ENCODE results near the gene TMEM117.

Gene TMEM117

GRCh38 chr12:44017216-44017615, 181.3 kb downstream of the TMEM117 start:
- no peak overlapping the region for H3K4me2 ChIP-seq (ENCODE audit: low read length)
- H3K9me3 ChIP-seq (ENCODE audit: control insufficient read depth, insufficient read depth, low read length) = no peaks in the 10 kb centered on the region
- H3K36me3 ChIP-seq (ENCODE audit: control insufficient read depth, low read length) = no peaks in the 10 kb centered on the region
- no peak overlapping the region for H3K27ac ChIP-seq (ENCODE audit: low read depth, low read length)
- no peaks in the 10 kb centered on the region for H3F3A ChIP-seq (ENCODE audit: control insufficient read depth, insufficient read depth)
- peaks cover 35% of the 10 kb centered on the region for H3K4me1 ChIP-seq (ENCODE audit: control insufficient read depth, low read length)
- H3K4me3 ChIP-seq (ENCODE audit: low read length) = no peak overlapping the region
- no peak for TF ChIP-seq CTCF (IDR thresholded peaks at IDR 0.05; ENCODE audit: low read depth, low read length, poor library complexity, severe bottlenecking)
- no peak for TF ChIP-seq EZH2phosphoT487 (IDR thresholded peaks at IDR 0.05; ENCODE audit: borderline replicate concordance, low read length)
- no peaks in the 10 kb centered on the region for H4K20me1 ChIP-seq (ENCODE audit: control insufficient read depth, insufficient read depth, low read depth, low read length)
- H3K27me3 ChIP-seq (ENCODE audit: control insufficient read depth, low read length) = no peaks in the 10 kb centered on the region
- no peaks in the 10 kb centered on the region for H3K9me2 ChIP-seq (replicated peaks; ENCODE audit: control insufficient read depth, low read length)
- H3K79me2 ChIP-seq (ENCODE audit: control insufficient read depth, low read length) = no peaks in the 10 kb centered on the region

GRCh38 chr12:44019118-44019517, 183.2 kb downstream of the TMEM117 start:
- Histone ChIP-seq H3K9me3 (ENCODE audit: control insufficient read depth, insufficient read depth, low read length) (no peaks in the 10 kb centered on the region), H3K4me3 (ENCODE audit: low read length) (no peak overlapping the region), H3K27ac (ENCODE audit: low read depth, low read length) (no peak overlapping the region), H3K9me2 (replicated peaks; ENCODE audit: control insufficient read depth, low read length) (no peaks in the 10 kb centered on the region), H3K79me2 (ENCODE audit: control insufficient read depth, low read length) (no peaks in the 10 kb centered on the region), H3K4me1 (ENCODE audit: control insufficient read depth, low read length) (peaks cover 38% of the 10 kb centered on the region), H3F3A (ENCODE audit: control insufficient read depth, insufficient read depth) (no peaks in the 10 kb centered on the region), H3K27me3 (ENCODE audit: control insufficient read depth, low read length) (no peaks in the 10 kb centered on the region), H3K36me3 (ENCODE audit: control insufficient read depth, low read length) (no peaks in the 10 kb centered on the region), H4K20me1 (ENCODE audit: control insufficient read depth, insufficient read depth, low read depth, low read length) (no peaks in the 10 kb centered on the region), H3K4me2 (ENCODE audit: low read length) (no peak overlapping the region)
- TF ChIP-seq CTCF (IDR thresholded peaks at IDR 0.05; ENCODE audit: low read depth, low read length, poor library complexity, severe bottlenecking) = no peak
- TF ChIP-seq EZH2phosphoT487 (IDR thresholded peaks at IDR 0.05; ENCODE audit: borderline replicate concordance, low read length) = no peak

- TF ChIP-seq EZH2phosphoT487 (IDR thresholded peaks at IDR 0.05; ENCODE audit: borderline replicate concordance, low read length) (no peak), CTCF (IDR thresholded peaks at IDR 0.05; ENCODE audit: low read depth, low read length, poor library complexity, severe bottlenecking) (no peak)
These were observed 184.7 kb downstream of the TMEM117 start for GRCh38 chr12:44020555-44020954.

More at GRCh38 chr12:44020555-44020954, 184.7 kb downstream of the TMEM117 start:
- H3K9me3 ChIP-seq (ENCODE audit: control insufficient read depth, insufficient read depth, low read length) = no peaks in the 10 kb centered on the region
- peak overlapping the region; percentile 66 for H3K4me2 ChIP-seq (ENCODE audit: low read length)
- H3K4me3 ChIP-seq (ENCODE audit: low read length) = peak overlapping the region; percentile 50
- H3K79me2 ChIP-seq (ENCODE audit: control insufficient read depth, low read length) = no peaks in the 10 kb centered on the region
- H3K9me2 ChIP-seq (replicated peaks; ENCODE audit: control insufficient read depth, low read length) = no peaks in the 10 kb centered on the region
- no peaks in the 10 kb centered on the region for H3K27me3 ChIP-seq (ENCODE audit: control insufficient read depth, low read length)
- H3F3A ChIP-seq (ENCODE audit: control insufficient read depth, insufficient read depth) = no peaks in the 10 kb centered on the region
- peaks cover 37% of the 10 kb centered on the region for H3K4me1 ChIP-seq (ENCODE audit: control insufficient read depth, low read length)
- peak overlapping the region; percentile 41 for H3K27ac ChIP-seq (ENCODE audit: low read depth, low read length)
- H4K20me1 ChIP-seq (ENCODE audit: control insufficient read depth, insufficient read depth, low read depth, low read length) = no peaks in the 10 kb centered on the region
- no peaks in the 10 kb centered on the region for H3K36me3 ChIP-seq (ENCODE audit: control insufficient read depth, low read length)
